HG02943 (cell line): Measurements from ENCODE around the gene CNPY1.

Experiments used
- ATAC-seq: cut with Tn5 transposase; IDR thresholded peaks from one replicate; pipeline ENCODE4 v1.9.1; 2021; ENCODE audit warnings: mild to moderate bottlenecking, low read depth, moderate library complexity; ENCODE audit not compliant: unreplicated experiment

Gene CNPY1

GRCh38 chr7:155560196-155560885, 14.0 kb upstream of the CNPY1 start:
- no peak for ATAC-seq

GRCh38 chr7:155559519-155560108, 13.3 kb upstream of the CNPY1 start:
- ATAC-seq: no peak

GRCh38 chr7:155558961-155559360, 12.6 kb upstream of the CNPY1 start:
- no peak for ATAC-seq

DNA sequence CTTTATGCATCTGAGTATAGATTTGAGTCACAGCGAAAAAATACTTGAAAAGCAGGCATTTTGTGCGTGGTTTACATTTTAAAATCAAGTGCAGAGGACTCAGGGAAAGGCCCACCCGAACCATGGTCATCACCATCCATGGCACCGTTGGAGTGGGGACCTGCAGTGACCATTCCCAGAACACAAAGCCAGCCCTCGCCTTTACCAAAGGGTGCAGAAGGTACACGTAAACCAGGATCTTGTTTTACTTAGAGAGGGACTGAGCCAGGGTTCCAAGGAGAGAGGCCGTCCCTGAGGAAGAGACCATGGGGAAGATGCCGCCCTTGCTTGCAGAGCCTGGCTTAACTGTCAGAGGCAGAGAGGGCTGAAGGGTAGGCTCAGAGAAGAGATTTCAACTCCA, 12.0 kb upstream of the CNPY1 start:
- no peak for ATAC-seq

DNA sequence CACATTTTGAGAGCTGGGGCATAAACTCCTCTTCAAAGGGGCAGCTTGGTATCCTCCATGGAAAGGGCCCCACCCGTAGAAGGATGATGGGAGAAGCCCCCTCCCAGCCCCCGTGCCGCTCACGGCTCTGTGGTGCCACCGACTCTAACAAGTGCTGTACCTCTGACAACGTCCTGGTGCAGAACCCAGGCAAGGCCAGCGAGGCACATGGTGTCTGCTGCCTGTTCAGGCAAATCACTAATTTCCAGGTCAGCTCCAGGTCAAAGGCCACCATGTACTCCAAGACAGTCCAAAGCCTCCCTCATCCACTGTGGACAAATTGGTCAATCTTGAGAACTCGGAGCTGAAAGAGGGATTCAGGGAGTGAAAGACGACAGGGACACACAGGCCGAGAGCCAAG, 11.4 kb upstream of the CNPY1 start:
- ATAC-seq: no peak

DNA sequence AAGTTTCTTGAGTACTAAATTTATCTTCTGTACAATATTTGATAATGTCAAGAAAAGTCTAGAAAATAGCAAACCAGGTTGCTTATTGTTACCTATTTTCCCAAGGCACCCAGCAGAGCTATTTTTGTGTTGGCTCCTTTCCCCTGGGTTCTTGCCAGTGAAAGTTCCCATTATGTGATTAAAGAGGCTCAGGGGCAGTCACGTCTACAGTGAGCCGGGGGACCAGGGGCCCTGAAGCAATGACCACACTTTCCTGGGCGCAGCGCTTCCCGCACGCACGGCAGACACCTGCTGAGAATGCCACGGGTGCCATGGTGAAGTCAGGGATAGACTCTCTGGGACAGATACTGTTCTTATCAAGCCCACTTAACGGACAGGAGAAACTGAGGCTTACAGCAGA, 10.4 kb upstream of the CNPY1 start:
- ATAC-seq: no peak

GRCh38 chr7:155555116-155555695, 8.8 kb upstream of the CNPY1 start:
- no peak for ATAC-seq

GRCh38 chr7:155553871-155554270, 7.5 kb upstream of the CNPY1 start:
- no peak for ATAC-seq

DNA sequence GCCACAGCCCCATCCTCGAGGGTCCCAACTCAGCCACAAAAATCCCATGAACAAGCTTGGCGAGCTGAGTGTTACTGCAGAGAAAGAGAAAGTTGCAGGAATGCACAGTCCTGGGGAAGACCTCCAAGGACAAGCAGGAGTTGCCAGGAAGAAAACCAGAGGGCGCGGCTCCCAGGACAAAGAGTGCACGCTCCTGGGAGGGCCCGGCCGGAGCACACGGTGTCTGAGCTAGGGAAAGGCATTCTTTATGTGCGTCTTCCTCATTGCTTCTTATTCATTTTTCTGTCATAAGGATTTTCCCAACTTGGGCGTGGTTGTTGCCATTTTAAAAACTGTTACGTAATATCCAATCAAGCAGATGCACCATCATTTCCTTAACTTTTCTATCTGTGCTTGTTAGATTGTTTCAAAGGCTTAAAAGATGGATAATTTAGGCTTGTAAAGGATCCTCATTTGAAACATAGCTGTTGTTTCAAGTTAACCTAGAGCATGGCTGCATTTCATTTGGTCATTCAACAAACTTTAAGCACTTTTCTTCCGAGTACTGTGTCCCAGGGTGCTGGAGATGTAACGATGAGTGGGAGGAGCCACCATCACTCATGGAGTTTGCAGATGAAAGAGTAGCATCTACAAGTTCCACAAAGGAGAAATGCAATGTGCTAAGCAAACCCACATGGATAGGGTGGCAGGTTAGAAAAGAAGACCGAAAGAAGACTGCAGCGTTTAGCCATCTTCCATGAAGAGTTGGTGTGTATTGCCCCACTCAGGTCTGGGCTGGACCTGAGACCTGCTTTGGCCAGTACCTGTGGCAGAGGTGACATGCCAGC, 5.6 kb upstream of the CNPY1 start:
- no peak for ATAC-seq

DNA sequence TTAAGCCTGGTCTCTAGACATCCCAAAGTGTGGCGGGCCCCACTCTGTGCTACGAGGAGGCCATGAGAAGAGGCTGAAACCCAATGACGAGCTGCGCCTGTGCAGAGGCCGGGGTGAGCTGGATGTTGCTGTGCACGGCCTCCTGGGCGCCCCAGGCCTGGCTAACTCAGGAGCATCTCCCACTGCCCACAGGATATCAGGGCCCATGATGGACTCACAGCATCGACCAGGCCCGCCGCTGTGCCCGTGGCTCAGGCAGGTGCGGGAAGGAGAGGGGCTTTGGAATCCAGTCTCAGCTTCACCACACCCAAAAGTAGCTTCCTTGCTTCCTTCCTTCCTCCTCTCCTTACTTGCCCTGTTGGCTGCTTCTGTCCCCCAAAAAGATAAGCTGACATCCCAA, 4.6 kb upstream of the CNPY1 start:
- no peak for ATAC-seq

- no peak for ATAC-seq
These were observed 2.9 kb upstream of the CNPY1 start for GRCh38 chr7:155549226-155549625.

GRCh38 chr7:155547161-155547791, 917 bp upstream of the CNPY1 start:
- no peak for ATAC-seq

GRCh38 chr7:155545348-155545747, 1.0 kb downstream of the CNPY1 start:
- no peak for ATAC-seq

- no peak for ATAC-seq
These were observed 1.9 kb downstream of the CNPY1 start for GRCh38 chr7:155544485-155544884.

DNA sequence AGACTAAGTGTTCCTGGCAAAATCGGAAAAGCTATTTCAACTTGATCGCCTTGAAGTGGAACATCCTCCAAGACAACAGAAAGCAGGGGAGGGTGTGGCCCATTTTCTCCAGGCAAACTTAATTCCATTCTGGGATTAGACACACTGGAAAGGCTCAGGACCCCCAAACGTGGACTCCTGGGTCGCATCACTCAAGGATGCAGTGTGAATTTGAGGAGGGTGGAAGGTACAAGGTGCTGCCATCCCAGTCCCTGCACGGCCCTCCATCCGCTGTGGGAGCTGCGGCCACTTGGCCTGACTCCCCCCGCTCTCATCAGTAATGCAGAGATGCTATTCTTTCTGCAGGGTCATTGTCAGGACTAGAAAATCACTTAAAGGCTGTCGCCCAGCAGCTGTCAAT, 2.4 kb downstream of the CNPY1 start:
- no peak for ATAC-seq

DNA sequence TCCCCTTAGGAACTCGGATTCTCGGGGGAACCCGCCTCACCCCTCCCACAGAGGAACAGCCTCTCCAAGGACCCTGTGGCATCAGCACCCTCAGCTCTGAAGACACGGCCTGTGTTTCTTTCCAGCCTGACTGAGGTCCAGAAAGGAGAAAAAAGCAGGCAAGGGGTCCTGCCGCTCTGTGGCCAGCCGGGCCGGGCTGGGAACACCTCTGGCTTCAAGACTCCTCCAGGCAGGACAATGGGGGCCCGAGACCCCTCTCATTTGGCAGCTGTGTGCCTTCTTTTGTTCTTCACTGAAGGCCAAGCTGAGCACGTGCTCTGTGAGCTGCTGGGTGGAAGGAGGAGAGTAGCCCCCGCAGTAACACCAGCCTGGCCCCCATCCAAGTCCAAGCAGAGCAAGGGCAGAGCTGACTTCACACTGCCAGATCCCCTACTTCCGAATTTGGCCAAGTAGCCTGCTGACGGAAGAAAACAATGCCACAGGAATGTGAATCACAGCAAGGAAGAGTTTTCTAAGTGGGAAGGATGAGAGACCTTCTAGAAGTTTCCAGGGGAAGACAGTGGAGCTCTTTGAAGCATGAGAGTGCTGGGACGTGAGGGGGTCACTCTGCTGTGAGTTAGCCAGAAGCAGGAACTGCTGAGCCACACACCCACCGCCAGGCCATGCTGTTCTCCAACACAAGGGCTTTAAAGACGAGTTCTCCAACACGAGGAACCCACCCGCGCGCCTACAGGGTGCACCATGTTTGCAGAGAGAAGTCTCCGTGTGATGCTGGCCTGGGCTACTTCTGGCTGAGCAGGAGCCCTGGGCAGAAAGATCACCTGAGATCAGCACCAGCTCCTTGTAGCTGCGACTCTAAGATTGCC, 3.1 kb downstream of the CNPY1 start:
- ATAC-seq: no peak

GRCh38 chr7:155541986-155542675, 4.2 kb downstream of the CNPY1 start:
- ATAC-seq: no peak

DNA sequence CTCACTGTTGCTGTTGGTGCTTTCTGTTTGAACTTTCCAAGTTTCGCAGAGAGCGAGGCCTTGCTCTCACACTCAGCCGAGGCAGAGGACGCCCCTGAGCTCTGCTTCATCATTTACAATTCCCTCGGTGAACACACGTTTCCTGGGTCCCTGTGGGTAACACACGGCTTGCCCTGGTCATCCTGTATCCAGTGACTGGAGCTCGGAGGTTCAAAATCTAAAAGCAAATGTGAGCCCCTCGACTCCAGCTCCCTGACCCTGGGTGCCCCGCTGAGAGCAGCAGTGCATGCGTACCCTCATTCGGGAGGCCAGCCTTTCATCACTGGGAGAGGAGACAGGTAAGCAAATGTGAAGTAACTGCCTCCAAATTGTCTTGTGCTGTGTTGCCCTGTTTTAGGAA, 5.8 kb downstream of the CNPY1 start:
- ATAC-seq: no peak

DNA sequence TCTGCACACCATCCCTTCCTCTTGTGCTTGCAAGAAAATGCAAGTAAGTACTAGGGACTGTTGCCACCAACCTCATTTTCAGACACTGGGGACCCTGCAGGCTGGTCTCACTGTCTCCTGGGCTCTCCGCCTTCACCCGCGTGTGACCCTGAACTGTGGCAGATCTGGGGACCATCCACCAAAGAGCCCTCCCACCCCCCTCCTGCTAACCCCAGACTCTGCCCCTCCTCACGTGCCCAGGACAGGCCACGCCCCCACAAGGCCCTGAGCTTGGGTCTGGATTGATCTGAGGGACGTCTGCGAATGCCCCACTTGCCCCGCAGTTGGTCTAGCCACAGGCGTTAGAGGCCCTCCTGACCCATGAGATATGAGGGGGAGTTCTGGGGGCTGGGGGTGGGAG, 8.1 kb downstream of the CNPY1 start:
- ATAC-seq: no peak
